Measurements from ENCODE around the gene TMEM266. TPM values are rescaled to one million over a fixed set of nuclear protein-coding genes. Genes with fewer than 3 reads are reported as not detected.

TMEM266 gene
- polyA plus RNA-seq, 1 donor: 0.44 TPM

GRCh38 chr15:76162784-76163456, 103.1 kb downstream of the TMEM266 start:
- DNase-seq (ENCODE audit: low read depth): no peak

- no peak for DNase-seq (ENCODE audit: low read depth)
These were observed 103.9 kb downstream of the TMEM266 start for GRCh38 chr15:76163457-76164295.

GRCh38 chr15:76164602-76165001, 104.8 kb downstream of the TMEM266 start:
- DNase-seq (ENCODE audit: low read depth): no peak

GRCh38 chr15:76165951-76166350, 106.2 kb downstream of the TMEM266 start:
- no peak for DNase-seq (ENCODE audit: low read depth)

GRCh38 chr15:76168237-76168984, 108.6 kb downstream of the TMEM266 start:
- DNase-seq (ENCODE audit: low read depth): no peak

GRCh38 chr15:76169018-76169417, 109.2 kb downstream of the TMEM266 start:
- no peak for DNase-seq (ENCODE audit: low read depth)

- no peak for DNase-seq (ENCODE audit: low read depth)
These were observed 110.4 kb downstream of the TMEM266 start for GRCh38 chr15:76169911-76170800.

- no peak for DNase-seq (ENCODE audit: low read depth)
These were observed 113.0 kb downstream of the TMEM266 start for GRCh38 chr15:76172782-76173181.

- no peak for DNase-seq (ENCODE audit: low read depth)
These were observed 113.6 kb downstream of the TMEM266 start for GRCh38 chr15:76173317-76173834.

- no peak for DNase-seq (ENCODE audit: low read depth)
These were observed 114.9 kb downstream of the TMEM266 start for GRCh38 chr15:76174654-76175053.

GRCh38 chr15:76175442-76175841, 115.7 kb downstream of the TMEM266 start:
- DNase-seq (ENCODE audit: low read depth): no peak

GRCh38 chr15:76176059-76176458, 116.3 kb downstream of the TMEM266 start:
- DNase-seq (ENCODE audit: low read depth): no peak

GRCh38 chr15:76176487-76177085, 116.8 kb downstream of the TMEM266 start:
- no peak for DNase-seq (ENCODE audit: low read depth)

GRCh38 chr15:76177491-76178040, 117.8 kb downstream of the TMEM266 start:
- DNase-seq (ENCODE audit: low read depth): no peak

- no peak for DNase-seq (ENCODE audit: low read depth)
These were observed 118.7 kb downstream of the TMEM266 start for GRCh38 chr15:76178296-76179000.

- no peak for DNase-seq (ENCODE audit: low read depth)
These were observed 119.2 kb downstream of the TMEM266 start for GRCh38 chr15:76179023-76179422.

GRCh38 chr15:76180321-76180720, 120.5 kb downstream of the TMEM266 start:
- DNase-seq (ENCODE audit: low read depth): no peak

GRCh38 chr15:76181705-76182107, 121.9 kb downstream of the TMEM266 start:
- no peak for DNase-seq (ENCODE audit: low read depth)

GRCh38 chr15:76183930-76184649, 124.3 kb downstream of the TMEM266 start:
- no peak for DNase-seq (ENCODE audit: low read depth)

All from forelimb muscle (tissue), 1 donor.